Tibial nerve (tissue), 4 donors: ENCODE data around the gene SHMT2.

ENCODE experiments used
- CTCF ChIP-seq, 5 experiments: fragments of 200-600 bp in 3 of 5; fragments of 450-650 bp in 2 of 5; sonication (generic) in 3 of 5; IDR thresholded peaks; one replicate each; pipeline ENCODE4 v1.5.1; 2016 to 2019; ENCODE audit warnings: antibody characterized with exemption in 5 of 5, mild to moderate bottlenecking in 3 of 5, moderate library complexity in 2 of 5
- EP300 ChIP-seq, 2 donors: sonication (generic); formaldehyde crosslinking; IDR thresholded peaks; one replicate each; pipeline ENCODE4 v1.6.1; 2017; ENCODE audit warnings: antibody characterized with exemption in 2 of 2, mild to moderate bottlenecking in 1 of 2
- POLR2A ChIP-seq, 2 donors: fragments of 450-650 bp; IDR thresholded peaks; one replicate each; pipeline ENCODE4 v1.6.1; 2017; ENCODE audit warnings: antibody characterized with exemption in 2 of 2, mild to moderate bottlenecking in 2 of 2, moderate library complexity in 2 of 2

GRCh38 chr12:57229046-57229633 lies 371 bp upstream of the SHMT2 start:
- peak in 1 of 5 experiments; percentile 46 for TF ChIP-seq CTCF (IDR thresholded peaks at IDR 0.05)
- TF ChIP-seq POLR2A (IDR thresholded peaks at IDR 0.05), result no peak
- peak in 1 of 2 donors; percentile 40 for TF ChIP-seq EP300 (IDR thresholded peaks at IDR 0.05)
